AG10803 (cell line): ENCODE results near the gene TRIM71.
"Not testable (repeated sequence)": the region's sequence is repeated elsewhere in the genome, so short reads cannot be mapped to it uniquely, and the experiment has no call there.

Experiments
- DNase-seq: peaks from one replicate; pipeline ENCODE4 v3.0.0; 2010; ENCODE audit warnings: low read depth
- H3K4me3 ChIP-seq: 2 replicates; pipeline ENCODE4 v1.5.1; 2011; ENCODE audit warnings: mild to moderate bottlenecking, low read length, control low read depth
- CTCF ChIP-seq: conservative IDR thresholded peaks from 2 replicates; pipeline ENCODE4 v1.5.1; 2011; ENCODE audit warnings: mild to moderate bottlenecking, low read length, control low read depth, inconsistent platforms

Gene TRIM71

GRCh38 chr3:32844322-32844654 is 26.5 kb downstream of the TRIM71 start:
- H3K4me3 ChIP-seq = no peak overlapping the region
- DNase-seq = no peak
- no peak for TF ChIP-seq CTCF

GRCh38 chr3:32844914-32845313 is 27.1 kb downstream of the TRIM71 start:
- no peak for TF ChIP-seq CTCF
- DNase-seq = no peak
- no peak overlapping the region for H3K4me3 ChIP-seq

GRCh38 chr3:32845546-32845945 is 27.7 kb downstream of the TRIM71 start:
- H3K4me3 ChIP-seq, DNase-seq: not testable (repeated sequence)

GRCh38 chr3:32847045-32847444 is 29.2 kb downstream of the TRIM71 start:
- not testable (repeated sequence) for H3K4me3 ChIP-seq, DNase-seq

- H3K4me3 ChIP-seq = no peak overlapping the region
- TF ChIP-seq CTCF = no peak
- DNase-seq = no peak
Measured at GRCh38 chr3:32847528-32847927, 29.7 kb downstream of the TRIM71 start.

GRCh38 chr3:32848215-32848614 is 30.4 kb downstream of the TRIM71 start:
- no peak for TF ChIP-seq CTCF
- no peak for DNase-seq
- no peak overlapping the region for H3K4me3 ChIP-seq

- DNase-seq = no peak
- no peak for TF ChIP-seq CTCF
- H3K4me3 ChIP-seq = no peak overlapping the region
Measured at GRCh38 chr3:32849046-32849445, 31.2 kb downstream of the TRIM71 start.

- TF ChIP-seq CTCF = no peak
- H3K4me3 ChIP-seq = no peak overlapping the region
- no peak for DNase-seq
Measured at GRCh38 chr3:32850226-32850625, 32.4 kb downstream of the TRIM71 start.
